Measurements from ENCODE around the gene ROR1. TPM values are rescaled to one million over a fixed set of nuclear protein-coding genes. Genes with fewer than 3 reads are reported as not detected.

The ROR1 gene
- total RNA-seq (10 to 100 TPM; 14.5 to 37.3 (median 33.5) TPM), polyA plus RNA-seq (1 to 10 TPM; 1.4 to 2.3 (median 2.2) TPM)
- long read RNA-seq, donor 1, full-length matches to known transcripts: 2 of 2 reads
- long read RNA-seq, donor 1, partial matches to known transcripts: 0 of 2 reads
- long read RNA-seq, donor 1, other reads (novel, unspliced or antisense): 0 of 2 reads
- long read RNA-seq, donor 2, full-length matches to known transcripts: 4 of 4 reads
- long read RNA-seq, donor 2, partial matches to known transcripts: 0 of 4 reads
- long read RNA-seq, donor 2, other reads (novel, unspliced or antisense): 0 of 4 reads
- long read RNA-seq, donor 3, full-length matches to known transcripts: 2 of 2 reads
- long read RNA-seq, donor 3, partial matches to known transcripts: 0 of 2 reads
- long read RNA-seq, donor 3, other reads (novel, unspliced or antisense): 0 of 2 reads
- long read RNA-seq, donor 4, full-length matches to known transcripts: 1 of 1 reads
- long read RNA-seq, donor 4, partial matches to known transcripts: 0 of 1 reads
- long read RNA-seq, donor 4, other reads (novel, unspliced or antisense): 0 of 1 reads
- long read RNA-seq, donor 5, full-length matches to known transcripts: 4 of 4 reads
- long read RNA-seq, donor 5, partial matches to known transcripts: 0 of 4 reads
- long read RNA-seq, donor 5, other reads (novel, unspliced or antisense): 0 of 4 reads
- long read RNA-seq, donor 6: 0 reads
- long read RNA-seq, donor 7, full-length matches to known transcripts: 3 of 3 reads
- long read RNA-seq, donor 7, partial matches to known transcripts: 0 of 3 reads
- long read RNA-seq, donor 7, other reads (novel, unspliced or antisense): 0 of 3 reads
- long read RNA-seq, donor 8, full-length matches to known transcripts: 2 of 2 reads
- long read RNA-seq, donor 8, partial matches to known transcripts: 0 of 2 reads
- long read RNA-seq, donor 8, other reads (novel, unspliced or antisense): 0 of 2 reads
- long read RNA-seq, donor 9: 0 reads
- long read RNA-seq, donor 10, full-length matches to known transcripts: 1 of 1 reads
- long read RNA-seq, donor 10, partial matches to known transcripts: 0 of 1 reads
- long read RNA-seq, donor 10, other reads (novel, unspliced or antisense): 0 of 1 reads

DNA sequence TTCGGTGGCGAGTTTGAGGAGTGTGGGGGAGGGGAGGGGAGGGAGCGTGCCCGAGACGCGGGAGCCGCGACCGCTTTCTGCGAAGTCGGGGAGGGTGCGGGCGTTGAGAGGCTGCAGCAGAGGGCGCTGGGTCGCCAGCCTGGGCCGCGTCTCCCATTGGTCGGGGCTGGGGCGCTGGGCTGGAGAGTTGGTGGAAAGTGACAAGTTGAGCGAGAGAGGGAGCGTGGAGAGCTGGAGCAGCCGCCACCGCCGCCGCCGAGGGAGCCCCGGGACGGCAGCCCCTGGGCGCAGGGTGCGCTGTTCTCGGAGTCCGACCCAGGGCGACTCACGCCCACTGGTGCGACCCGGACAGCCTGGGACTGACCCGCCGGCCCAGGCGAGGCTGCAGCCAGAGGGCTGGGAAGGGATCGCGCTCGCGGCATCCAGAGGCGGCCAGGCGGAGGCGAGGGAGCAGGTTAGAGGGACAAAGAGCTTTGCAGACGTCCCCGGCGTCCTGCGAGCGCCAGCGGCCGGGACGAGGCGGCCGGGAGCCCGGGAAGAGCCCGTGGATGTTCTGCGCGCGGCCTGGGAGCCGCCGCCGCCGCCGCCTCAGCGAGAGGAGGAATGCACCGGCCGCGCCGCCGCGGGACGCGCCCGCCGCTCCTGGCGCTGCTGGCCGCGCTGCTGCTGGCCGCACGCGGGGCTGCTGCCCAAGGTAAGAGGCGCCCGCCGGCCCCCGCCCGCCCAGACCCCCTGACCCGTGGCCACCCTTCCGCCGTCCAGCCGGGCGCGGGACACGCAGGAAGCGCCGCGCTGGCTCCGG lies at the start of gene ROR1:
TSS of gene ROR1 (plus strand) at position 203 of the 802 bp plus-strand sequence.
- DNase-seq: peak; percentile 93 to 97
- peaks cover 0 to 21% (median 5%) of the 10 kb centered on the region in 3 donors for H3K27me3 ChIP-seq
- peak within 1 kb of the TSS; percentile 91 to 95 (median 94) for H3K27ac ChIP-seq
- TF ChIP-seq CTCF (IDR thresholded peaks at IDR 0.05) (peak in 5 of 7 experiments; percentile 59 to 79 (median 66)), POLR2A (IDR thresholded peaks at IDR 0.05) (no peak), EP300 (IDR thresholded peaks at IDR 0.05) (no peak), POLR2AphosphoS5 (IDR thresholded peaks at IDR 0.05) (peak; percentile 49 to 69 (median 61))
- H3K4me3 ChIP-seq: peak within 1 kb of the TSS; percentile 74 to 88 (median 80)
- no peaks in the 10 kb centered on the region for H3K36me3 ChIP-seq
- 0 to 1% (median 1%) methylated on average over 17 to 99 of the region's 99 CpGs for WGBS, 5 donors
- peaks cover 23 to 61% (median 39%) of the 10 kb centered on the region in 4 donors for H3K4me1 ChIP-seq
- no peaks in the 10 kb centered on the region for H3K9me3 ChIP-seq
- intact Hi-C loops (cut with DNase I; ENCODE audit: low total_unique reads): no loop called here

GRCh38 chr1:63724375-63724899 lies 49.4 kb upstream of the ROR1 start:
- TF ChIP-seq EP300 (IDR thresholded peaks at IDR 0.05) (no peak), POLR2A (IDR thresholded peaks at IDR 0.05) (no peak), CTCF (IDR thresholded peaks at IDR 0.05) (no peak), POLR2AphosphoS5 (IDR thresholded peaks at IDR 0.05) (no peak)
- DNase-seq: no peak
- WGBS, 5 donors: 95 to 98% (median 97%) methylated on average over 3 of the region's 3 CpGs

DNA sequence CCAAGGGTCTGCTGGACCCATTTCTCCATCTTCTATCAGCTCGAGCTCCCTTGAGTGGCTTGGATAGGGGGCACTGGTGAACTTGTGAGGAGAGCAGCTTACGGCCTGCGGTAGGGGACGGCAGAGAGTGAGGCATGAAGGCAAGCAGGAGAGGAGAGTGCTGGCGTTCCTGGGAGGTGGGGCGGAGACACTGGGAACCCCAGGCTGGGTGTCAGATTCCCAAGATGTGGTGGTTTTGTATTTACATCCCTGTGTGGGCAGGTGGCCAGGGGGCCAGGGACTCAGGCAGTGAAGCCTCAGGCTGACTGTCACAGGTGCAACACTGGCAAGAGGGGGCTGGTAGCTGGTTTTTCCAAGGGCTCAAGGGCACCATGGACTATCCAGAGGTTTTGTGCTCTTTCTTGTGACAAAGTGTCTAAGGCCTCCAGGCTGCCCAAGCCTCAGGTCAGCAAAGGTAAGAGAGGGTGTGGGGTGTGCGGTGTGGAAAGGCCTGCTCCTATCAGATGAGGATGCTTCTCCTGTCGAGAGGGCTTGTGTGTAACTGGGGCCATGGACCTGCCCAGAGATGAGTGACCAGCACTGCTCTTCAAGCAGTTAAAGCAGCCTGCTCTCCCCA lies 45.1 kb upstream of the ROR1 start:
- H3K27me3 ChIP-seq: no peaks in the 10 kb centered on the region
- DNase-seq: no peak
- H3K4me1 ChIP-seq: peaks cover 0 to 7% (median 2%) of the 10 kb centered on the region in 4 donors
- no peak overlapping the region for H3K27ac ChIP-seq
- H3K36me3 ChIP-seq: no peaks in the 10 kb centered on the region
- intact Hi-C loops (cut with DNase I; ENCODE audit: low total_unique reads): no loop called here
- no peak overlapping the region for H3K4me3 ChIP-seq
- 91 to 97% (median 92%) methylated on average over 8 of the region's 8 CpGs for WGBS, 5 donors
- TF ChIP-seq POLR2AphosphoS5 (IDR thresholded peaks at IDR 0.05): no peak
- H3K9me3 ChIP-seq: no peaks in the 10 kb centered on the region

More at GRCh38 chr1:63724375-63724899, 49.4 kb upstream of the ROR1 start:
- Histone ChIP-seq H3K4me1 (peaks cover 0 to 4% (median 2%) of the 10 kb centered on the region in 4 donors), H3K27me3 (no peaks in the 10 kb centered on the region), H3K27ac (no peak overlapping the region), H3K4me3 (no peak overlapping the region), H3K36me3 (no peaks in the 10 kb centered on the region), H3K9me3 (no peaks in the 10 kb centered on the region)
- intact Hi-C loops (cut with DNase I; ENCODE audit: low total_unique reads): no loop called here

GRCh38 chr1:63729227-63729620 lies 44.6 kb upstream of the ROR1 start:
- Histone ChIP-seq H3K9me3 (no peaks in the 10 kb centered on the region), H3K4me3 (no peak overlapping the region), H3K36me3 (no peaks in the 10 kb centered on the region), H3K4me1 (peaks cover 0 to 7% (median 2%) of the 10 kb centered on the region in 4 donors), H3K27ac (no peak overlapping the region), H3K27me3 (no peaks in the 10 kb centered on the region)
- 72 to 84% (median 74%) methylated on average over 5 of the region's 5 CpGs for WGBS, 5 donors
- intact Hi-C loops (cut with DNase I; ENCODE audit: low total_unique reads): no loop called here
- DNase-seq: no peak
- no peak for TF ChIP-seq POLR2A (IDR thresholded peaks at IDR 0.05)
- no peak for TF ChIP-seq EP300 (IDR thresholded peaks at IDR 0.05)
- no peak for TF ChIP-seq POLR2AphosphoS5 (IDR thresholded peaks at IDR 0.05)
- no peak for TF ChIP-seq CTCF (IDR thresholded peaks at IDR 0.05)
